ENCODE measurements around the gene GALR2. TPM values are rescaled to one million over a fixed set of nuclear protein-coding genes. Genes with fewer than 3 reads are reported as not detected.
A peak's percentile ranks its signal among the peaks of the same experiment; 100 is the strongest.

GALR2 gene
- total RNA-seq, 4 donors from 2014 or later, result not detected

- DNase-seq, result no peak
- Histone ChIP-seq H3K4me1 (no peaks in the 10 kb centered on the region), H3K4me3 (peak overlapping the region; percentile 76 to 83), H3K36me3 (no peaks in the 10 kb centered on the region), H3K27me3 (no peaks in the 10 kb centered on the region), H3K27ac (peak overlapping the region; percentile 78 to 79), H3K9me3 (no peaks in the 10 kb centered on the region)
- TF ChIP-seq POLR2A (IDR thresholded peaks at IDR 0.05) (no peak), CTCF (IDR thresholded peaks at IDR 0.05) (no peak)
- intact Hi-C loops (cut with DNase I; ENCODE audit: low total_unique reads), result no loop called here
Observed at GRCh38 chr17:76104140-76104895, 29.7 kb downstream of the GALR2 start.

- TF ChIP-seq POLR2A (IDR thresholded peaks at IDR 0.05) (no peak), CTCF (IDR thresholded peaks at IDR 0.05) (no peak)
- H3K27me3 ChIP-seq, result no peaks in the 10 kb centered on the region
- H3K9me3 ChIP-seq, result no peaks in the 10 kb centered on the region
- no peak for DNase-seq
- no peaks in the 10 kb centered on the region for H3K36me3 ChIP-seq
- no peak overlapping the region for H3K27ac ChIP-seq
- intact Hi-C loops (cut with DNase I; ENCODE audit: low total_unique reads), result no loop called here
- no peaks in the 10 kb centered on the region for H3K4me1 ChIP-seq
- H3K4me3 ChIP-seq, result no peak overlapping the region
Observed at GRCh38 chr17:76104896-76105231, 30.3 kb downstream of the GALR2 start.

GRCh38 chr17:76106703-76107102 is 32.1 kb downstream of the GALR2 start:
- no peak overlapping the region for H3K4me3 ChIP-seq
- no peaks in the 10 kb centered on the region for H3K4me1 ChIP-seq
- TF ChIP-seq POLR2A (IDR thresholded peaks at IDR 0.05) (no peak), CTCF (IDR thresholded peaks at IDR 0.05) (no peak)
- H3K27me3 ChIP-seq, result no peaks in the 10 kb centered on the region
- DNase-seq, result no peak
- H3K9me3 ChIP-seq, result no peaks in the 10 kb centered on the region
- intact Hi-C loops (cut with DNase I; ENCODE audit: low total_unique reads), result no loop called here
- H3K27ac ChIP-seq, result no peak overlapping the region
- H3K36me3 ChIP-seq, result no peaks in the 10 kb centered on the region

- TF ChIP-seq CTCF (IDR thresholded peaks at IDR 0.05), result no peak
- Histone ChIP-seq H3K36me3 (no peaks in the 10 kb centered on the region), H3K27me3 (no peaks in the 10 kb centered on the region), H3K4me1 (no peaks in the 10 kb centered on the region), H3K27ac (no peak overlapping the region), H3K9me3 (no peaks in the 10 kb centered on the region), H3K4me3 (no peak overlapping the region)
- no peak for DNase-seq
- intact Hi-C loops (cut with DNase I; ENCODE audit: low total_unique reads), result no loop called here
Observed at GRCh38 chr17:76107509-76107908, 32.9 kb downstream of the GALR2 start.

- Histone ChIP-seq H3K27ac (no peak overlapping the region), H3K27me3 (no peaks in the 10 kb centered on the region), H3K4me3 (no peak overlapping the region), H3K9me3 (no peaks in the 10 kb centered on the region), H3K4me1 (no peaks in the 10 kb centered on the region), H3K36me3 (no peaks in the 10 kb centered on the region)
- TF ChIP-seq POLR2A (IDR thresholded peaks at IDR 0.05) (no peak), CTCF (IDR thresholded peaks at IDR 0.05) (no peak)
- intact Hi-C loops (cut with DNase I; ENCODE audit: low total_unique reads), result no loop called here
- DNase-seq, result no peak
Observed at GRCh38 chr17:76111956-76112355, 37.4 kb downstream of the GALR2 start.

Measured in uterus (tissue), 4 donors.